Panc1 (cell line): Measurements from ENCODE around the gene CXCL17. TPM values are rescaled to one million over a fixed set of nuclear protein-coding genes. Genes with fewer than 3 reads are reported as not detected.
A peak's percentile ranks its signal among the peaks of the same experiment; 100 is the strongest.

Experiments
- ATAC-seq: fragments of 200-7000 bp; cut with Tn5 transposase; 2 replicates; pipeline ENCODE4 v1.9.1; 2020; ENCODE audit warnings: mild to moderate bottlenecking, moderate library complexity
- BruUV-seq: library from RNA; stranded (reverse); fragments of 400-500 nt; replicated peaks from 2 replicates; lab custom pipeline; 2021; lab: Mats Ljungman, UMichigan
- CTCF ChIA-PET: fragments of 300-600 bp; sonication (Branson Sonifier 250); formaldehyde crosslinking; loops from one replicate; lab custom pipeline; 2022; ENCODE audit warnings: antibody characterized with exemption; lab: Charles Lee
- POLR2A ChIA-PET: fragments of 300-600 bp; sonication (Branson Sonifier 250); formaldehyde crosslinking; loops from one replicate; lab custom pipeline; 2022; ENCODE audit warnings: antibody characterized with exemption; lab: Charles Lee
- DNase-seq: peaks from one replicate; pipeline ENCODE4 v3.0.0-alpha.2; 2010; ENCODE audit warnings: low read depth, low spot score
- H3K27ac ChIP-seq: 2 replicates; pipeline ENCODE4 v1.5.1; 2011; ENCODE audit warnings: mild to moderate bottlenecking, low read length, inconsistent platforms
- H3K27me3 ChIP-seq: fragments of 200-500 bp; sonication (Bioruptor generic); 2 replicates; pipeline ENCODE4 v1.6.0; 2014; ENCODE audit warnings: low read length, inconsistent platforms; ENCODE audit not compliant: control insufficient read depth, insufficient read depth
- H3K36me3 ChIP-seq: fragments of 200-500 bp; sonication (Bioruptor generic); 2 replicates; pipeline ENCODE4 v1.5.1; 2014; ENCODE audit warnings: inconsistent platforms, mild to moderate bottlenecking, low read length, moderate library complexity; ENCODE audit not compliant: control insufficient read depth, insufficient read depth
- H3K4me1 ChIP-seq: 2 replicates; pipeline ENCODE4 v1.5.1; 2011; ENCODE audit warnings: inconsistent platforms, mild to moderate bottlenecking, low read length, moderate library complexity; ENCODE audit not compliant: control insufficient read depth, insufficient read depth
- H3K4me3 ChIP-seq, 2 experiments: 2 replicates each; pipeline ENCODE4 v1.5.1; 2011 to 2012; ENCODE audit warnings: low read depth in 2 of 2, low read length in 2 of 2, mild to moderate bottlenecking in 2 of 2, inconsistent platforms in 1 of 2, moderate library complexity in 1 of 2
- H3K9me3 ChIP-seq: fragments of 200-500 bp; sonication (Bioruptor generic); 2 replicates; pipeline ENCODE4 v1.5.1; 2014; ENCODE audit warnings: low read depth, mild to moderate bottlenecking, inconsistent platforms, low read length, moderate library complexity; ENCODE audit not compliant: control insufficient read depth, insufficient read depth
- CTCF ChIP-seq: fragments of 450-650 bp; IDR thresholded peaks from 2 replicates; pipeline ENCODE4 v1.5.1; 2017; ENCODE audit warnings: mild to moderate bottlenecking
- POLR2AphosphoS5 ChIP-seq: IDR thresholded peaks from 2 replicates; pipeline ENCODE4 v1.6.1; 2012; ENCODE audit warnings: mild to moderate bottlenecking, low read depth, low read length, moderate library complexity
- REST ChIP-seq, 2 experiments: IDR thresholded peaks; 2 replicates each; pipeline ENCODE4 v1.6.1; 2011 to 2012; ENCODE audit warnings: low read depth in 2 of 2, control low read depth in 1 of 2, low read length in 1 of 2, mild to moderate bottlenecking in 1 of 2, moderate library complexity in 1 of 2; ENCODE audit not compliant: insufficient read depth in 1 of 2
- SIN3A ChIP-seq: IDR thresholded peaks from 2 replicates; pipeline ENCODE4 v1.6.1; 2012; ENCODE audit warnings: low read depth, mild to moderate bottlenecking, low read length, moderate library complexity, borderline replicate concordance; ENCODE audit not compliant: insufficient read depth
- TCF7L2 ChIP-seq: IDR thresholded peaks from 2 replicates; pipeline ENCODE4 v1.6.1; 2011; ENCODE audit warnings: mild to moderate bottlenecking, low read depth, low read length, inconsistent platforms
- in situ Hi-C: cut with HindIII; loops from 2 replicates; pipeline ENCODE4 v1.10.0; 2016; ENCODE audit warnings: low sequenced_read_pairs, low pct_unique_long_range_greater_than_20kb
- intact Hi-C: fragments of 100-400 bp; cut with micrococcal nuclease; formaldehyde crosslinking; loops from one replicate; pipeline ENCODE4 v1.10.0; 2022; ENCODE audit not compliant: unreplicated experiment
- total RNA-seq: library from RNA; stranded (reverse); gene quantifications from one replicate; pipeline ENCODE4 v1.2.1, GENCODE V29; 2021; ENCODE audit not compliant: unreplicated experiment

CXCL17 gene
- total RNA-seq, 1 experiment from 2014 or later = not detected

- intact Hi-C loops (no loop called here), in situ Hi-C loops (no loop called here)
- H3K9me3 ChIP-seq = no peaks in the 10 kb centered on the region
- no peaks in the 10 kb centered on the region for H3K27me3 ChIP-seq
- no peaks in the 10 kb centered on the region for H3K4me1 ChIP-seq
- no peak for ATAC-seq
- no peak for DNase-seq
- no peak overlapping the region for H3K4me3 ChIP-seq
- no peak overlapping the region for H3K27ac ChIP-seq
- ChIA-PET CTCF (interaction anchor here (0.6 to 1.1 kb wide), 2 partner anchors 11 to 845 kb away, joined by 4 to 5 read pairs; no protein-coding TSS in a partner anchor), POLR2A (no interaction called here)
- no peaks in the 10 kb centered on the region for H3K36me3 ChIP-seq
- no TSS peak for BruUV-seq
- TF ChIP-seq SIN3A (no peak), REST (IDR thresholded peaks at IDR 0.05; ENCODE audit: insufficient read depth in 1 of 2, low read depth in 2 of 2, low read length in 1 of 2) (no peak), CTCF (no peak), POLR2AphosphoS5 (no peak), TCF7L2 (no peak)
Measured at GRCh38 chr19:42435316-42435715, 7.4 kb downstream of the CXCL17 start.

GRCh38 chr19:42433503-42434260 lies 9.1 kb downstream of the CXCL17 start:
- Histone ChIP-seq H3K9me3 (no peaks in the 10 kb centered on the region), H3K36me3 (no peaks in the 10 kb centered on the region), H3K27ac (no peak overlapping the region), H3K4me1 (no peaks in the 10 kb centered on the region), H3K4me3 (no peak overlapping the region), H3K27me3 (no peaks in the 10 kb centered on the region)
- in situ Hi-C loops = no loop called here
- no peak for DNase-seq
- ChIA-PET POLR2A (interaction anchor here (0.6 kb wide), 1 partner anchor 14 kb away, joined by 8 read pairs; no protein-coding TSS in a partner anchor), CTCF (interaction anchor here (0.8 kb wide), 1 partner anchor 145 kb away, joined by 4 read pairs; no protein-coding TSS in a partner anchor)
- intact Hi-C loops = no loop called here
- TF ChIP-seq TCF7L2 (no peak), CTCF (peak; percentile 87), SIN3A (no peak), POLR2AphosphoS5 (no peak), REST (IDR thresholded peaks at IDR 0.05; ENCODE audit: insufficient read depth in 1 of 2, low read depth in 2 of 2, low read length in 1 of 2) (no peak)
- peak; percentile 90 for ATAC-seq
- BruUV-seq = no TSS peak
